GM21526 (cell line): ENCODE results near the gene NACC2.
A peak's percentile ranks its signal among the peaks of the same experiment; 100 is the strongest.
"Not testable (repeated sequence)": the region's sequence is repeated elsewhere in the genome, so short reads cannot be mapped to it uniquely, and the experiment has no call there.

Experiments used
- ATAC-seq: cut with Tn5 transposase; IDR thresholded peaks from one replicate; pipeline ENCODE4 v1.9.1; 2021; ENCODE audit warnings: moderate library complexity; ENCODE audit not compliant: unreplicated experiment, low FRiP score

The NACC2 gene

GRCh38 chr9:136111190-136111589, 16.1 kb upstream of the NACC2 start:
- no peak for ATAC-seq

- no peak for ATAC-seq
These were observed 15.3 kb upstream of the NACC2 start for GRCh38 chr9:136110082-136111061.

DNA sequence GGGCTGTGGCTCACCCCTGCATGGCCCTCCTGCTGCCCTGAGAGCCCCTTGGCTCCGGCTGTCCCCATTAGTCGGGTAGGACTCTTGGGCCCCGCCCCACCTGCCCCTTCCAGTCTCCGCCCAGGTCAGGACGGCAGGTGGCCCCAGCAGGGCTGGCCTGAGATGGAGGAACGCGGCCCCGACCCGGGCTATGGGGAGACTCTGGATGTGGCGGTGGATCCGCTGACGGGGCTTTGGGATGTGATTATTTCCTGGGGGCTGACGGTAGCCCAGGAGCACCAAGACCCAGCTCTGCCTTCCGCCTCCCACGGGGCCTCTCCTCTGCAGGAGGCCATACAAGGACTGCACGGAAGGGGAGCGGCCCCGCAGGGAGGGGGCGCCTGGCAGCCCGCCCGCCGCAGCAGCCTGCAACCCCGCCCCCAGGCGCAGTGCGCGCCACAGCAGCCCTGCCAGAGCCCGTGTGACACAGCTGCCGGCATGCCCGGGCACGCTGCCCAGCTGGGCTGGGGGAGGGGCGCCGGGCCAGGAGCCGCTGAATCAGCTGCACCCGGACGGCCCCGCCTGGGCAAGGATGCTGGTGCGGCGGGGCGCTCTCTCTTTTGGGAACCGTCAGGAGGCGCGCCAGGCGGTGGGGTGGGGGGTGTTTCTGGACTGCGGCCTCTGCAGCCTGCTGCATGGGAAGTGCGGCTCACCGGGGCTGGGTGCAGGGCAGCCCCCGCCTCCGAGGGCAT, 14.4 kb upstream of the NACC2 start:
- peak; percentile 72 for ATAC-seq

GRCh38 chr9:136108648-136109266, 13.7 kb upstream of the NACC2 start:
- ATAC-seq = no peak

GRCh38 chr9:136107953-136108647, 13.0 kb upstream of the NACC2 start:
- ATAC-seq = no peak

GRCh38 chr9:136107155-136107952, 12.3 kb upstream of the NACC2 start:
- no peak for ATAC-seq

- no peak for ATAC-seq
These were observed 10.5 kb upstream of the NACC2 start for GRCh38 chr9:136105398-136106135.

DNA sequence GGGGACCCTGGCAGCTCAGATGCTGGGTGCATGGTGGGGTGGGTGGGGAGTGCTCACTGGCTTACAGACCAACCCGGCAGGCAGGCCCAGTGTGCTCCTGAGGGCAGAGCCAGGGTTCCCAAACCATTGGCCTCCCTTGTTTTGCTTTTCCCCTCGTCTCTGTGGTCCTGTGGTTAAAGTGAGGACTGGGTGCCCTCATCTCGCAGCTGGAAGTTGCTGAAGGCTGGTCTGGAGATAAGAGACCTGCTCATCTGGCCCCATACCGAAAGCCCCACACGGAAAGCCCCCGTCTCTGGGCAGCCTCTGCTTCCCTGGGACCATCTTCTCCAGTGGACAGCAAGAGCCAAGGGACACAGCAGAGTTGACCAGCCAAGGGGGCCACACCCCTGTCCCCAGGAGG, 9.8 kb upstream of the NACC2 start:
- no peak for ATAC-seq

DNA sequence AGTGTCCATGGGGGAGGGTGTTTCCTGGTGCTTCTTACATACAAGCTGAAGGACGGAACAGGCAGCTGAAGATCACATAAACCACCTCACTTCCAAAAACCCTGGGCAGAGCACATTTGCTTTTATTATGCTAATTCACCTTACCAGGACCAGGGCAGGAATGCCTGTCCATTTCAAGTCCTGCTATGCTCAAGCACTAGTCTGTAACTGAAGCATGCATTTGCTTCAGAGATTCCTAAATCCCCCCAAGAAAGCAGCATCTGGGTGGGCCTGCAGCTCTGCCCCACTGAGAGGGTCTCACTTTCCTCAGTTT, 9.4 kb upstream of the NACC2 start:
- no peak for ATAC-seq

GRCh38 chr9:136103651-136104487, 8.8 kb upstream of the NACC2 start:
- ATAC-seq = no peak

GRCh38 chr9:136101615-136102074, 6.6 kb upstream of the NACC2 start:
- not testable (repeated sequence) for ATAC-seq

DNA sequence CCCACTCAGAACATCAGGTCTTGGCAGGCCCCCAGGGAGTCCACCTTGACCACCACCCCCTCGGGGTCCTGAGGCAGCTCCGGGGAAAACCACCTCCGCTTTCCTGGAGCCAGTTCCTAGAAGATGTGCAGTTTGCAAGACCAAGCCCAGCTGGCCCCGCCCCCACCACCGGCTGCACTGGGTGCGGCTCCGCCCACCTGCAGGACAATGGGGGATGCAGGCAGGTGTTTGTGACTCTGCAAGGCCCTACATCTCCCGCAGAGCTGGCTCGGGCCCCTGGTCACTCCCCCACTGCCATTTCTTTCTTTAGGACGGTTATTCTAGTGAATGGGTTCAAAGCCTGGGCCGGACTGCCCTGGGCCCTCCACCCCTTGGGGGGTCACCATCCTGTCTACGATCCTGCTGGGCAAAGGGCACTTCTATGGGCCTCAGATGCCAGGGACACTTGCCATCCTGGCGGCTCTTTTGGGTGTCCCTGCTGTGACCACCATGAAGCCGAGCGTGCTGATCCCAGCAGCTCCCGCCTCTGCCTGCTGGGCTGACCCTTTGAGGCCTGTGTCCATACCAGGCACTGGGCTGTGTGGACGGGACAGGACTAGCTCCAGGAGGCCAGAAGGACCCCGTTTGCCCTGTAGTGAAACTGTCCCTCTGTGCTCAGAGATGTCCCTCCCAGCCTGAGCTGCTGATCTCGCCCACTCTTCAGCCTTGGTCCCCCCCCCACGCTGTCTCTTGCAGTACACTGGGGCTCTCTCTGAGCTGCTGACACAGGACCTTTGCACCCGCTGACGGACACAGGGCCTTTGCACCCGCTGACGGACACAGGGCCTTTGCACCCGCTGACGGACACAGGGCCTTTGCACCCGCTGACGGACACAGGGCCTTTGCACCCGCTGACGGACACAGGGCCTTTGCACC, 5.9 kb upstream of the NACC2 start:
- no peak for ATAC-seq

GRCh38 chr9:136099542-136099941, 4.5 kb upstream of the NACC2 start:
- no peak for ATAC-seq

GRCh38 chr9:136098844-136099243, 3.8 kb upstream of the NACC2 start:
- ATAC-seq = no peak

- no peak for ATAC-seq
These were observed 3.1 kb upstream of the NACC2 start for GRCh38 chr9:136098210-136098609.

GRCh38 chr9:136096505-136097001, 1.5 kb upstream of the NACC2 start:
- ATAC-seq = no peak
